GM12891 (cell line): Measurements from ENCODE around the gene SWI5.

Experiments
- PAX5 ChIP-seq: IDR thresholded peaks from 2 replicates; pipeline ENCODE4 v1.6.1; 2011; ENCODE audit warnings: low read length, moderate library complexity, mild to moderate bottlenecking; ENCODE audit not compliant: insufficient read depth, severe bottlenecking
- POLR2A ChIP-seq: IDR thresholded peaks from 2 replicates; pipeline ENCODE4 v1.6.1; 2011; ENCODE audit warnings: low read depth, low read length, control low read depth
- POLR2AphosphoS5 ChIP-seq: IDR thresholded peaks from 2 replicates; pipeline ENCODE4 v1.6.1; 2011; ENCODE audit warnings: low read depth, low read length, control low read depth

GRCh38 chr9:128335914-128336313, 59.8 kb downstream of the SWI5 start:
- TF ChIP-seq POLR2A, result no peak
- no peak for TF ChIP-seq PAX5
- TF ChIP-seq POLR2AphosphoS5, result no peak
